Keratinocyte (primary cell): Measurements from ENCODE around the gene CLMN. TPM values are rescaled to one million over a fixed set of nuclear protein-coding genes. Genes with fewer than 3 reads are reported as not detected.

Source experiments
- DNase-seq: peaks from one replicate; pipeline ENCODE4 v3.0.0-alpha.2; 2011; ENCODE audit warnings: low read depth, missing footprints, low spot score
- FAIRE-seq: peaks from 2 replicates; lab custom pipeline; 2011; peaks lifted over from hg19 to GRCh38; lab: Jason Lieb, UNC
- H2AFZ ChIP-seq: 2 replicates; pipeline ENCODE4 v1.6.0; 2012; ENCODE audit warnings: low read length, control low read depth, inconsistent platforms; ENCODE audit not compliant: control insufficient read depth
- H3K27ac ChIP-seq: 2 replicates; pipeline ENCODE4 v1.5.1; 2011; ENCODE audit warnings: low read length; ENCODE audit not compliant: control insufficient read depth, insufficient read depth
- H3K27me3 ChIP-seq: 3 replicates; pipeline ENCODE4 v1.6.0; 2011; ENCODE audit warnings: low read length; ENCODE audit not compliant: control insufficient read depth, insufficient read depth; ENCODE audit errors: extremely low read depth
- H3K36me3 ChIP-seq, 2 experiments: 2 replicates in 1 of 2; 3 replicates in 1 of 2; pipeline ENCODE4 v1.5.1; 2011; ENCODE audit warnings: low read length in 2 of 2, mild to moderate bottlenecking in 1 of 2; ENCODE audit not compliant: control insufficient read depth in 2 of 2, insufficient read depth in 2 of 2; ENCODE audit errors: extremely low read depth in 1 of 2
- H3K4me1 ChIP-seq: 3 replicates; pipeline ENCODE4 v1.5.1; 2011; ENCODE audit warnings: low read length; ENCODE audit not compliant: control insufficient read depth, insufficient read depth; ENCODE audit errors: extremely low read depth
- H3K4me2 ChIP-seq: 3 replicates; pipeline ENCODE4 v1.6.0; 2011; ENCODE audit warnings: low read depth, low read length; ENCODE audit not compliant: control insufficient read depth, insufficient read depth; ENCODE audit errors: extremely low read depth
- H3K4me3 ChIP-seq, 3 experiments: fragments of 200-600 bp in 1 of 3; sonication (generic) in 1 of 3; 2 replicates in 2 of 3; 3 replicates in 1 of 3; pipeline ENCODE4 v1.5.1; 2011 to 2016; ENCODE audit warnings: low read length in 3 of 3, mild to moderate bottlenecking in 3 of 3, control low read depth in 2 of 3, inconsistent platforms in 1 of 3, low read depth in 1 of 3, mixed read lengths in 1 of 3, mixed run types in 1 of 3, moderate library complexity in 1 of 3; ENCODE audit not compliant: control insufficient read depth in 2 of 3, insufficient read depth in 2 of 3; ENCODE audit errors: extremely low read depth in 1 of 3
- H3K79me2 ChIP-seq: 2 replicates; pipeline ENCODE4 v1.6.0; 2012; ENCODE audit warnings: low read length; ENCODE audit not compliant: control insufficient read depth, insufficient read depth
- H3K9ac ChIP-seq: 3 replicates; pipeline ENCODE4 v1.6.0; 2011; ENCODE audit warnings: low read length; ENCODE audit not compliant: control insufficient read depth, insufficient read depth; ENCODE audit errors: extremely low read depth
- H3K9me1 ChIP-seq: 3 replicates; pipeline ENCODE4 v1.6.0; 2011; ENCODE audit warnings: low read length; ENCODE audit not compliant: control insufficient read depth, insufficient read depth; ENCODE audit errors: extremely low read depth
- H3K9me3 ChIP-seq: 2 replicates; pipeline ENCODE4 v1.5.1; 2012; ENCODE audit warnings: low read depth, low read length; ENCODE audit not compliant: control insufficient read depth
- H4K20me1 ChIP-seq: 3 replicates; pipeline ENCODE4 v1.6.0; 2011; ENCODE audit warnings: low read length; ENCODE audit not compliant: control insufficient read depth, insufficient read depth; ENCODE audit errors: extremely low read depth
- CTCF ChIP-seq, 3 experiments: IDR thresholded peaks in 1 of 3; conservative IDR thresholded peaks in 1 of 3; optimal IDR thresholded peaks in 1 of 3; 2 replicates in 2 of 3; 3 replicates in 1 of 3; pipeline versions ENCODE3 to v1.5.1; 2011; ENCODE audit warnings: low read length in 3 of 3, mild to moderate bottlenecking in 3 of 3, moderate library complexity in 2 of 3, control low read depth in 1 of 3, inconsistent platforms in 1 of 3; ENCODE audit not compliant: insufficient read depth in 2 of 3; ENCODE audit errors: extremely low read depth in 1 of 3
- EZH2 ChIP-seq: IDR thresholded peaks from one replicate; pipeline ENCODE4 v1.6.1; 2012; ENCODE audit warnings: inconsistent platforms, mild to moderate bottlenecking, low read length, moderate library complexity
- dilution Hi-C: fragments of 300-500 bp; cut with MboI; formaldehyde crosslinking; loops from one replicate; pipeline ENCODE4 v1.7.0; 2020; ENCODE audit warnings: low sequenced_read_pairs; ENCODE audit not compliant: extremely low pct_ligation_motif_present
- polyA plus RNA-seq, 5 experiments: library from polyadenylated mRNA; depleted of rRNA in 3 of 5; stranded (reverse) in 3 of 5; stranded (forward) in 1 of 5; unstranded in 1 of 5; fragments of >200 nt; gene quantifications; 1 replicate in 1 of 5; 2 replicates in 3 of 5; 3 replicates in 1 of 5; pipeline versions ENCODE4 v1.2.1 to v1.2.3, GENCODE V29; 2011 to 2012; ENCODE audit warnings: missing spikeins in 2 of 5, low read depth in 1 of 5, low replicate concordance in 1 of 5

The CLMN gene
- polyA plus RNA-seq, 1 donor (not counting 4 experiments of a cell fraction or from before 2014, with no cell fraction given) = 6.1 TPM

DNA sequence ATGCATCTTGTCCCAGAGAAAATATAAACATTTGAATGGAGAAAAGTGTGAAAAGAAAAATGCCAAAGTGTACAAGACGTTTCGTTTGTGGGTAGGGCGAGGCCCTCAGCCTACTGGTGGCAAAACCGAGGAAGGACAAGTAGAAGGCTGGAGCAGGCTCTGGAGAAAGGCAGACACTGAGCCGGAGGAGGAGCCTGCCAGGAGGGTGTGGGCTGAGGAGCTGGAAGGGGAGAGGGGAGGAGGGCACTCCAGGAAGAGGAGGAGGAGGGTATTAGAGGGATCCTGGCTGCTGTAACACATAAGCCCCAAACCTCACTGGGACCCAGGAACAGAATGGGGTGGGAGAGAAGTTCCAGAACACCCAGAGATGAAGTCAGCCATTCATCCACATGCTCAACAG lies 47.7 kb downstream of the CLMN start:
- FAIRE-seq = no peak
- no peaks in the 10 kb centered on the region for H3K36me3 ChIP-seq
- DNase-seq = no peak
- H4K20me1 ChIP-seq = no peaks in the 10 kb centered on the region
- H3K27ac ChIP-seq = no peak overlapping the region
- H3K79me2 ChIP-seq = no peaks in the 10 kb centered on the region
- no peaks in the 10 kb centered on the region for H3K9me3 ChIP-seq
- H3K9ac ChIP-seq = no peak overlapping the region
- H3K9me1 ChIP-seq = no peaks in the 10 kb centered on the region
- H3K4me2 ChIP-seq = no peak overlapping the region
- no peaks in the 10 kb centered on the region for H3K27me3 ChIP-seq
- H3K4me3 ChIP-seq = no peak overlapping the region
- no peak overlapping the region for H2AFZ ChIP-seq
- dilution Hi-C loops = no loop called here
- no peak for TF ChIP-seq CTCF (optimal IDR thresholded peaks at IDR 0.05 in 1 of 3, IDR thresholded peaks at IDR 0.05 in 1 of 3, conservative IDR thresholded peaks at IDR 0.05 in 1 of 3; ENCODE audit: extremely low read depth in 1 of 3, insufficient read depth in 2 of 3, low read length in 3 of 3)
- TF ChIP-seq EZH2 = no peak
- no peaks in the 10 kb centered on the region for H3K4me1 ChIP-seq

- Histone ChIP-seq H3K4me1 (peaks cover 14% of the 10 kb centered on the region), H3K27ac (no peak overlapping the region), H3K9ac (no peak overlapping the region), H3K4me3 (no peak overlapping the region), H3K4me2 (no peak overlapping the region), H3K79me2 (no peaks in the 10 kb centered on the region), H4K20me1 (no peaks in the 10 kb centered on the region), H2AFZ (no peak overlapping the region), H3K9me3 (no peaks in the 10 kb centered on the region), H3K9me1 (no peaks in the 10 kb centered on the region), H3K36me3 (no peaks in the 10 kb centered on the region), H3K27me3 (no peaks in the 10 kb centered on the region)
- DNase-seq = no peak
- FAIRE-seq = no peak
- TF ChIP-seq CTCF (optimal IDR thresholded peaks at IDR 0.05 in 1 of 3, IDR thresholded peaks at IDR 0.05 in 1 of 3, conservative IDR thresholded peaks at IDR 0.05 in 1 of 3; ENCODE audit: extremely low read depth in 1 of 3, insufficient read depth in 2 of 3, low read length in 3 of 3) (no peak), EZH2 (no peak)
- dilution Hi-C loops = no loop called here
Measured at GRCh38 chr14:95270203-95270602, 49.5 kb downstream of the CLMN start.
